HL-60 (cell line): ENCODE data around the gene PDK1.

Source experiments
- CTCF ChIP-seq: IDR thresholded peaks from one replicate; pipeline ENCODE4 v1.5.1; 2011; ENCODE audit warnings: low read length, control low read depth, inconsistent platforms; ENCODE audit not compliant: insufficient read depth
- GABPA ChIP-seq: IDR thresholded peaks from 2 replicates; pipeline ENCODE4 v1.6.1; 2012; ENCODE audit warnings: low read depth
- POLR2AphosphoS5 ChIP-seq: IDR thresholded peaks from 2 replicates; pipeline ENCODE4 v1.6.1; 2012; ENCODE audit warnings: low read depth

- TF ChIP-seq POLR2AphosphoS5 (no peak), CTCF (no peak), GABPA (no peak)
Measured at GRCh38 chr2:172642301-172643020, 86.6 kb downstream of the PDK1 start.
